GM18861 (cell line): ENCODE measurements around the gene GALR1.
"Not testable (repeated sequence)": the region's sequence is repeated elsewhere in the genome, so short reads cannot be mapped to it uniquely, and the experiment has no call there.

Source experiments
- ATAC-seq: cut with Tn5 transposase; IDR thresholded peaks from one replicate; pipeline ENCODE4 v1.9.1; 2021; ENCODE audit not compliant: unreplicated experiment

The GALR1 gene, protein sequence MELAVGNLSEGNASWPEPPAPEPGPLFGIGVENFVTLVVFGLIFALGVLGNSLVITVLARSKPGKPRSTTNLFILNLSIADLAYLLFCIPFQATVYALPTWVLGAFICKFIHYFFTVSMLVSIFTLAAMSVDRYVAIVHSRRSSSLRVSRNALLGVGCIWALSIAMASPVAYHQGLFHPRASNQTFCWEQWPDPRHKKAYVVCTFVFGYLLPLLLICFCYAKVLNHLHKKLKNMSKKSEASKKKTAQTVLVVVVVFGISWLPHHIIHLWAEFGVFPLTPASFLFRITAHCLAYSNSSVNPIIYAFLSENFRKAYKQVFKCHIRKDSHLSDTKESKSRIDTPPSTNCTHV

DNA sequence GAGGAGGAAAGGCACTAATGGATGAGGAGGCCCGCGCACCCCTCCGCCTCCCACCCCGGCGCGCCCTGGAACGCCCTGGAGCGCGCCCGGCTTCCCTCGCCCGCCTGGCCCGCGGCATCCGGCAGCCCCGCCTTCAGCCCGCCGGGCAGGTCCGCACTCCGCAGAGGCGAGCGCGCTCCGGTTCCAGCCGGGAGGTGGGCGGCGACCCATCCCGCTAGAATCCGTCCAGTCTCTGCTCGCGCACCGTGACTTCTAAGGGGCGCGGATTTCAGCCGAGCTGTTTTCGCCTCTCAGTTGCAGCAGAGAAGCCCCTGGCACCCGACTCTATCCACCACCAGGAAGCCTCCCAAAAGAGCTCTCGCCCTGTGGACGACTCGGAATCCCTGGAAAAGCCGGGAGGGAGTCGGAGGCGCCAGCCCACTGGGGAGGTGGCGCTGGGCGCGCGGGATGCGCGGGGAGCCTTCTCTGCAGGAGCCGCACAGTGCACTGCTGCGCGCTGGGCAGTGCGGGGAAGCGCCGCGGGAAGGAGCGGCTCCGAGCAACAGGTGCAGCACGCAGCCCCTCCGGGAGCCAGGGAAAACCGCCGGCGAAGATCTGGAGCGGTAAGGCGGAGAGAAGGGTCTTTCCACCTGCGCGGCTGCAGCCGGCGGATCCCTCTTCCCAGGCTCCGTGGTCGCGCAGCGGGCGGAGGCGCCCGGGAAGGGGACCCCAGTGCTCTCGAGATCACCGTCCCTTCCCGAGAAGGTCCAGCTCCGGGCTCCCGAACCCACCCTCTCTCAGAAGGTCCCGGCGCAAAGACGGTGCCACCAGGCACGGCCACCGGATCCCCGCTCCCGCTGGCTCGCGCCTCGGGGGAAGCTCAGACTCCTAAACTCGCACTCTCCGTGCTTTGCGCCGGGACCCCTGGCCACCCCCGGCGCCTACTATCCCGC, at the start of gene GALR1:
Gene GALR1 (plus strand): TSS at position 280 of the 932 bp plus-strand sequence. CDS start 701 bp downstream, outside the sequence.
- ATAC-seq: no peak

DNA sequence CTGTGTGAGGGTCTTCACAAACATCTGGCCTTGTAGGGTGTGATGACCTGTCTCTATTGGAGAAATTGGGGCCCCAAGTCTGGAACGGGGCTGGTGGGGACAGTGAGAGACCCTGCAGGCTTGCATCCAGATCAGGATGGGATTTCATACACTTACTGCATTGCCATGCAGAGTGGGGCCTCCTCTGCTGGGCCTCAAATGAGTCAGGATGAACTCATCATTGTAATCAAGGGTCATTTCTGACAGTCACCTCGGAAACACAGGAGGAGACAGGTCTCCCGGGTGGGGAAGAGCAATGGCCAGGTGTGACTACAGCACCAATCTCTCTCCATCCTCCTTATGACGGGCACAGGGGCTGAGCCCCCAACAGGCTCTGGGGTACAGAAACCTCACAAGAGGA, 48.1 kb upstream of the GALR1 start:
- no peak for ATAC-seq

DNA sequence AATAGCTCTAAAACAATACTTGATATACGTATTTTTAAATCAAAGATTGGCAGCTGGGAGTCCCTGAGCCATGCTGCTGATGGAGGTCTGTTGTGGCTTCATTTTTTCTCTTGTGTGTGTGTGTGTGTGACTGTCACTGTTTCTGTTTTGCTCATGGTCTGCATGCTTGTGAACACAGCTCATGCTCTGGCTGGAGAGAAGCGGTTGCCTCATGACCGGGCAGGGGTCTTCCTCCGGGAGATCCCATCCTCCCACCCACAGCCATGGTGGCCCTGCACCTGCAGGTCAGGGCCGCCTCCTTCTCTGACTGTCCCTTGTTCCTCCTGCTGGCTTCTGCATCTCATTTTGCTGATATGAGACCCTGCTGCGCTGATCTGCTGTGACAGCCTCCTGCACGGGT, 47.3 kb upstream of the GALR1 start:
- ATAC-seq: no peak

DNA sequence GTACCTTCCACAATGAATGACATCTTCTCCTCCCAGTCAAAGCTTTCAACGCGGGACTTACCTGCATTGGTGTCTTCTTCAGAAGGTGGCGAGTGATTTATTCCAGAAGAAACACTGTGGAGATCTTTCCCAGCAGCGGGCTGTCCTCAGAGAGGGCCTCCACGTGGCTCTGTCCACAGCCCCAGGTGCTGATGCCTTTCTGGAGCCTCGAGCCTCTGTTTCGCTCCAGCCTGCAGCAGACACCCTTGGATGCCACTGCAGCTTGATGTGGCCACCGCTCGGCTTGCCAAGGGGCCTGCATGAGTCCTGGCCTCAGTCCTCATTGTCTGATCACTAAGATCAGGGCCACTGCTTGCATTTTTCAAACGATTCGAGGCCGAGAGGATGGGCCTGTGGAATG, 46.6 kb upstream of the GALR1 start:
- no peak for ATAC-seq

DNA sequence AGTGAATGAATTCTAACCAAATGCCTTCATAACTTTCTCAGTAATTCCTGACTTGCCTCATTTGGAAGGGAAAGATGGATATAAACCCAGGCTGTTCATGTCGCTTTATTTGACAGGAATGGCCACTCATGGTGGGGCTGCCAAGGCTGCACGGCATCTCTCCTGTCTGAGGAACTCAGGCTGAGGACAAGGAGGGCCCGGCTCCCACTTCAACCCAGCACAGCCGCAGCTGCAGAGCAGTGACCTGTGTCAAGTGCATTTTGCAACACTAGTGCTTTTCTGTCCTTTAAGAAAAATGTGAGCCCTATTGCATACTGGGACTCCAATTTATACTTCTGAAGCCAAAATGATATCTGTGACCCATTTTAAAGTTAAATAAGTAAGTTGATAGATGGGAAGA, 45.8 kb upstream of the GALR1 start:
- ATAC-seq: no peak

DNA sequence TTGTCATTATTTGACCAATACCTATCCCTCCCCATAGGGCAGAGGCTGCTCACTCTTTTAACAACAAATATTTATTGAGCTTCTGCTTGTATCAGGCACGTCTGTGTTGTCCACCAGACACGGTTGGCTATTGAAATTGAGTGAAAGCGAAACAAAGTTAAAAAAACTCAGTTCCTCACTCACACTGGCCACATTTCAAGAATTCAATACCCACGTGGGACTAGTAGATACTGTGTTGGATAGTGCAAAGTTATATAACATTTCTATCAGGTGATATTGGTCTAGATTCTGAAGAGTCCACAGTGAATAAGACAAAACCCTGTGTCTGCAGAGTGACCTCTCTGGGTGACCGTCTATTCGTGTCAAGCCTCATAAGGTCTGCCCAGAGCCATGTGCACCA, 43.9 kb upstream of the GALR1 start:
- ATAC-seq: peak; percentile 40

DNA sequence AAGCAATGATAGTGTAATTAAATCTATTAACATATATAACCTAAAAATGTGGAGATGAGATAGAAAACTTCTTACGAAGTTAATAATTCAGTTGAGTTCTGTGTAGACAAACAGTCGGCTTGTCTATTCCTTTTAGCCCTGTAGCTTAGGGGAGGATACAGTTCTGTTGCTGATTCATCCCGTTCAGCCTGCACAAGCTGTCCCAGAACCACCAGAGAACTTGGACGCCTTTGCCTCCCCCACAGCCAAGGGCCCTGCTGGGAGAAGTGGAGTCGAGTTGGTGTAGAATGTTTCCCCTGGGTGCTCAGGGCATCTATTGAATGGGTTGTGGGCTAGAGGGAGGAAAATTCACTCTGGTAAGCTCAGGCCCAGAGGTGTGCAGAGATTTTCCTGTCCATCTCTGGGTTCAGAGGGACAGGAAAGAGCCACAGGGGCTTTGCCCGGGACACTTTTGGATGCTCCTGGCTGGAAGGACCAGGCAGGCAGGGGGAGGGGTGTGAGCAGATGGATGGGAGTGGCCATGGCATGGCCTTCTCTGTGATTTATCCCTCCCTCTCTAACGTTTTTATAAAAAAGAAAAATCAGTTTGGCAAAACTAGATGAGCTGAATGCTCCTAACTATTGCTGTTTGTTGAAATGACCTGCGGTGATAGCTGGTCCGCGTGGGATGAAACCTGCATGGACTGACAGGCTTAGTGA, 42.8 kb upstream of the GALR1 start:
- ATAC-seq: no peak

DNA sequence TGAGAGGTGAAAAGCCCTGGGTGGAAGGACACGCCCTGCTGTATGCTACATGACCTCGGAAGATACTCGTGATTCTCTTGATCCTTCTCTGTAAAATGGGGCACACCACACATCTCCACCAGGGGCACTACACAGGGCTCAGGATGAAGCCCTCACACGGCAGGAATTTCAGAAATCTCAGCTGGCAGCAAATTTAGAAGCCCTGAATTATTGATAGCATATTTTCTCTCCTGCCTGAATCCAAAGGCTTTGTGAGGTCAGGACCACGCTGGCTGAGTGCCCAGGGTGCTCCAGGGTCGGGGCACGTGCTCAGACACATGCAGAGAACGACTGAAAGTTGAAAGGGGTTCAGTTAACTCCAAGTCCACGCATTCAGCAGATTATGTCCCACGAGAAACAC, 42.1 kb upstream of the GALR1 start:
- ATAC-seq: peak; percentile 52

DNA sequence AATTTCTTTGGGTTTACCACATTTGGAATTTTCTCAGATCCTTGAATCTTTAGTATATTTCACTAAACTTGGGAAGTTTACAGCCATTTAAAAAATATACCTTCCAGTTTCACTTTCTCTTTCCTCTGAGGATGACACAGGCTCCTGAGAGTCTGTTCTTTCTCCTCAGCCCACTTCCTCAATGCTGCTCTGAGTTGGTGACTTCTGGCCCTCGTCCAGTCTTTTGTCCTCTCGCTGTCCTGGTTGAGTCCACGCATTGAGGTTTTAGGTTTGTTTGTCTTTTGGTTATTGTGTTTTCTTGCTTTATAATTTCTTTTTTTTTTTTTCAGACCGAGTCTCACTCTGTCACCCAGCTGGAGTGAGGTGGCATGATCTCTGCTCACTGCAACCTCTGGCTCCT, 40.7 kb upstream of the GALR1 start:
- ATAC-seq: peak; percentile 73

DNA sequence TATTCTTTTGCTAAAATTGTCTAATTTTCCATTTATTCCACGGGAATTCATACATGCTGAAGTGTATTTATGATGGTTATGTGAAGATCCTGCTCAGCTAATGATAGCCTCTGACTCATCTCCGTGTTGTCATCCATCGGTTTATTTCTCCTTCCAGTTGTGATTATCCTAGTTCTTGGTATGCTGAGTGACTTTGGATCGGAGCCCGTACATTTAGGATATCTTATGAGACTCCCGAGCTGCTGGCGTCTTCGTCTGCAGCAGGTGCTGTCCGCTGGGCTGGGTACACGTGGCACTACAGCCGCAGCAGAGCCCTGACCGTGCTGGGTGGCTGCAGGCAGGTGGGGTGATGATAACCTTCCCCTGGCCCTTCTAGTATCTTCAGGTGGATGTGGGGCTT, 40.1 kb upstream of the GALR1 start:
- ATAC-seq: no peak

DNA sequence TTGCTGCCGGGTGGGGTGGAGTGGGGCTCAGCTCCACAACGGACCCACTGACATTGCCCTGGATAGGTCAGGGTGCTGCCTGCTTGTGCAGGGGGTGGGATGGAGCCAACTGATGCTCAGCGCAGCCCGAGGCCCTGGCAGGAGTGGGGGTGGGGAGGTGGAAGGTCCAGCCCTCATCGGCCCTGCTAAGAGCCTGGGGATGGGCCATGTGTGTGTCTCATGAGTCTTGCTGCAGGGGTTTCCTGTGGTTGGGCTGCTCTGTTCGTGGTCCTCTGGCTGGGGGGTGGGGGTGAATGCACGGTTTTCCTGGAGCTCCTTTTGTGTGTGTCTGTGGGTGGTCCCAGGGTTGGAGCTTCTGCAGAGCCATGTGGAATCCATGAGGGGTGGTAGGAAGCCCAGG, 39.4 kb upstream of the GALR1 start:
- no peak for ATAC-seq

DNA sequence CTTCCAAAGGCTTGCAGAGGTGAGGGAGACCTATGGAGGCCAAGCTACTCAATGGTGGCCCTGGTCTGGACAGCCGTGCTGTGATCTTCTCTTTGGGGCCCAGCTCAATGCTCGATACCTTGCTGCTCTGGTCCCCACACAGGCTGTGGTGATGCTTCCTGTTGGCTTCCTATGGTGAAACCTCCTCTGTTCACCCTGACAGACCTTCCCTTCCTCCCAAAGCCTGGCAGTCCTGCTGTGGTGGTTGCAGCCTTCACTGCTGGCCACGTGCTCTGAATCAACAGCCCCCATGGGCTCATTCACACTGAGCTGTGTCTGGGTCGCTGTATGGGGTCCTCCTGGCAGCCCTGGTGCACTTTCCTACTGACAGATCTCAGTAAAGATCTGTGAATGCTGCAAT, 31.0 kb upstream of the GALR1 start:
- ATAC-seq: no peak

DNA sequence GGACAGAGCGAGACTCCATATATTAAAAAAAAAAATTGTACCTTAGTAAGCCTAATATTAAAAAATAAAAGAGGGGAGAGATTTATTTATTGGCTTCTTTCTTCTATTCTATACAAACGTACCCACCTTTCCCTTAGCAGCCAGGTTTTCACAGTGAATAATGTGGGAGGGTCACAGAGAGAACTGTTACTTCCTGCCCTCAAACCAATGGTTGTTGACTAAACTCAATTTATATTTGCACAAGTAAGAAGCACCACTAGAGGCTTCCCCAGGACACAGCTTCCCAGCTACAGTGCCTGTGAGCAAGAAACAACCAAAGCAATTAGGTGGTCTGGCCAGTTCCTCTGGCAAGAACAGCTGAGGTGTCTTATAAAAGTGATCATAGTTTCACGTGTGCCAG, 28.9 kb upstream of the GALR1 start:
- ATAC-seq: no peak

DNA sequence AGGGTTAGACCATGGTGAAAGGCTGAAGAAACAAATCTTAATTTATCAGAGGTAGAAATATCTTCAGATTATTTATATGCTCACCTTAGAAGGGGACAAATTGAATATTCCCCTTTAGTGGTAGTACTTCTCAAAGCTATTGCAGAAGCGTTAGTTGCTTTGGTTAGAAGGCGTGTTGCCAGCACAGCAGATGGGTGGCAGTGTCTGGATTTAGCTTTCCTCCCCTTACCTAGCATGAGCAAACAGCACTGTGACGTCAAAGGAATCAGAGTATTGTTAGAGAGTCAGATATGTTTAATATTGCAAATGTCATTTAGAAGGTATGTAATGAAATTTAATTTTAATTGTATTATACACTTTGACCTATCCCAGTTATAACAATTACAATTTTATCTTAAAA, 27.2 kb upstream of the GALR1 start:
- ATAC-seq: no peak

DNA sequence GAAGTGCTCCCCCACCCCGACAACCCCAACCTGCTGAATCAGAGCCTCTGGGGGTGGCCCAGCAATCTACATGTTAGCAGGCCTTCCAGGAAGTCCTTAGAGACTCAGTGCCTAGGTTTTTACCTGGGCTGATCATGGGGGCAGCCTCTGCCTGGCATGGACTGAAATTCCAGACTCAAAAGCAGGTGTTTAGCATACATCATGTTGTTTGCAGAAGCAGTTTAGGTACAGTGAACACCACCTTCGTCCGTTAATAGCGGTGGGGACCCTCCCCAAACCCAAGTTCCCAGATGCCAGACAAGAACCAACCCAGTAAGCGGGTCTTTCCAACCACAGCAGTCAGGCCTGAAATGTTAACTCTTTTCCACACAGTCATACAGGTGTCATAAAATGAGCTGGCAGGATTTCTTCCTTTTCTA, 26.4 kb upstream of the GALR1 start:
- ATAC-seq: no peak

DNA sequence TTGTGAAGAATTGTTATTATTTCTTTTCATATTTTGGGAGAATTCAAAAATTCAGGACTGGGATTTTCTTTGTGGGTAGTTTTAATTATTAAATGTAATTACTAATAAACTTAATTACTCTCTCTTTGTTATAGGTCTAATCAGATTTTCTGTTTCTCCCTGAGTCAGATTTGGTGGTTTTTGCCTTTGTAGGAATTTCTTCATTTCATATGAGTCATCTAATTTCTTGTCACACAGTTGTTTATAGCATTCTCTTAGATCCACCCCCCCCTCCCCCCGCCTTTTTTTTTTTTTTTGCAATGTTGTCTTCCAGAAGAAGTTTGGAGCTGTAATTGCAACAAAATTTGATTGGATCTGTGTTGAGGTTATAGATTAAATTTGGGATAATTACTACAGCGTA, 26.0 kb upstream of the GALR1 start:
- ATAC-seq: no peak

DNA sequence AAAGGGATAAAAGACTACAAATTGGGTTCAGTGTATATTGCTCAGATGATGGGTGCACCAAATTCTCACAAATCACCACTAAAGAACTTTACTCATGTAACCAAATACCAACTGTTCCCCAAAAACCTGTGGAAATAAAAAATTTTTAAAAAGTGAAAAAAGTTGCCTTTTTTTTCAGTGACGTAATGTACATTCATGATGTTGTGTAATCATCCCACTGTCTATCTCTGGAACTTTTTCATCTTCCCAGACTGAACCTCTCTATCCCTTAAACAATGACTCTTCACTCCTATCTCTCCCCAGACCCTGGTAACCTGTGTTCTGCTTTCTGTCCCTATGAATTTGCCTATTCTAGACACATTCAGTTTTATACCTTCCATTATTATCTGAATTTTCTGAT, 19.0 kb upstream of the GALR1 start:
- ATAC-seq: no peak

DNA sequence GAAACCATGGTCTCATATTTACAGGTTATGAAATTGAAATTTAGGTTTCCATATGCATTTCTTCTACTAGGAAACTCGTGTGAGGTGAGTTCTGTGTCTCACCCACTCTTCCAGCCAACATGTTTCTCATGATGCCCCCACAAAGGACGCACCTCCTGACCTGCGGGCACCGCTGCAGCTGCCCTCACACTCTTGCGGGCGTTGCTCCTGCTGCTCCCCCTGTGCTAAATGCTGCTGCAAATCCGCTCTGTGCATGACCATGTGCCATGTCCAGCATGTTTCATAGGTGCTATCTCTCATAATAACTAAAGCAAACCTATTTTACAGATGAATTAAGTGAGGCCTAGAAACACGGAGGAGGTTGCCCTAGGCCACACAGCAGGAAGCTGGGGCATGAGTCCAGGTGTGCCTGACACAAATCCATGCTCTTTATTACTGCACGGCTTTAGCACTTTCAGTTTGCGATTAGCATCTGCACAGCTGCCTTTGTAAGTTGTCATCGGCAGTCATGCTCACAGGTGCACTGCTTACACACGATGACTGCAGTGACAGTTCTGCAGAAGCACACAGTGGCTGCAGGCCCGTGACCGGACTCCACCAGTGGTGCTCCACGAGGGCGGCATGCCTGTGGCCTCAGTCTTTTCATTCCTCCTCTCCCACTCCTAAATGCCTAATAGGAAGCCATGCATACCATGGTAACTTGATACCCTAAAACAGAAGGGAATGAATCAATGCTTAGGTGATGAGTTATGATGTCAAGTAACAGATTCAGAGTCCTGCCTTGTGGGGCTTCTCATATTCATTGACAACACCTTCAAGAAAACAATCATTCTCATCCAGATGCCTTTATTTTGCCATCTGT, 14.9 kb upstream of the GALR1 start:
- ATAC-seq: no peak

DNA sequence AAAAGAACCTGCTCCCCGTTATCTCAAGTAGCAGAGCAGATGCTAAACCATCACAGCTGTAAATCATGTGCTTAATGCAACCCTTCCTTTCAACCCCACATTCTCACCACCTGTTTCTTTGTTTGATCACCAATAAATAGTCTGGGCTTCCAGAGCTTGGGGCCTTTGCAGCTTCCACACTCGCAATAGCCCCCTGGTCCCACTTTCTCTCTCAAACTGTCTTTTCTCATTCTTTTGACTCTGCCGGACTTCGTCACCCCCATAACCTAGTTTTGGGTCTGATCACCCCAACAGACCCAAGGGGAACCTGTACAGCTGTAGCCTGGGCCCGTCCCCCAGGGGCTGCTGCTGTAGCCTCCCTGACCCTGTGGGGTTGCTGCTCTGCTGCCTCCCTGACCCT, 10.4 kb upstream of the GALR1 start:
- not testable (repeated sequence) for ATAC-seq

DNA sequence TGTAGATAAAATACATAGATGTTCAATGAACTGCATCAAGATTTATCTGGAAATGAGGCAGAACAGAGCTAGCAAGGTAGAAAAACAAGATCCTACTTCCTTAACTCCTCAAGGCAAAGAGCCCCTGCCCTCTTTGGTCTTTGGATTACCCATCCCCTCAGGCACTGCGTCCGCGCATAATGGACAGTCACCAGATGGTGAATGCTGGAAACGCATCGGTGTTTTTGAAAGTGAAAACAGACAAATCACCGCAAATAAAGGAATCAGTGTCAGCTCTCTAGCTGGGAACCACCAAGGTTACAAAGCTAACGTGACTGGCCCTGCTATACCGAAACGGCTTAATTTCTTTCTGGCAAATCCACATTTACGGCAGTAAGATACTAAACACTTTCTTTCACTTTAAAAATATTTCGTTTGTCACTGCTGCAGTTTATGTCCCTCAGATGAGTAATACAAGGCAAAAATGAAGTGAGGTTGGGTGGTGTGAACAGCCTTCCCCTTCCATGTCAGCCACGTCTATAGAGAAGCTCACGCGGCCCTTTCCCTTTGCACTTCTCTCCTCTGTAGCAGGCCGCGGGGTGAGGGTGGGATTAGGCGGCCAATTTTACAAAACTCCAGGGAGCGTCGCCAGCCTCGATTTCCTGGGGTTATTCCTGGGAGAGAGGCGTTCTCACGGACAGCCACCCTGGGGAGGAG, 627 bp upstream of the GALR1 start:
- no peak for ATAC-seq
